GM06990 (cell line): ENCODE data around the gene ADAMTS18.

Experiments used
- DNase-seq: peaks from one replicate; pipeline ENCODE4 v3.0.0-alpha.2; 2011; ENCODE audit not compliant: insufficient read length; ENCODE audit errors: extremely low read depth
- H3K27me3 ChIP-seq: replicated peaks from 2 replicates; pipeline ENCODE4 v1.6.0; 2011; ENCODE audit warnings: low read length; ENCODE audit not compliant: control insufficient read depth, insufficient read depth
- H3K36me3 ChIP-seq: 2 replicates; pipeline ENCODE4 v1.5.1; 2011; ENCODE audit warnings: low read length; ENCODE audit not compliant: control insufficient read depth, insufficient read depth
- H3K4me3 ChIP-seq: replicated peaks from 2 replicates; pipeline ENCODE4 v1.5.1; 2011; ENCODE audit warnings: low read depth, mild to moderate bottlenecking, control low read depth, low read length
- CTCF ChIP-seq: IDR thresholded peaks from 2 replicates; pipeline ENCODE4 v1.5.1; 2011; ENCODE audit warnings: low read length, control low read depth, mild to moderate bottlenecking, inconsistent platforms; ENCODE audit not compliant: insufficient read depth, poor library complexity, severe bottlenecking

The ADAMTS18 gene

GRCh38 chr16:77302249-77302648, 132.6 kb downstream of the ADAMTS18 start:
- Histone ChIP-seq H3K36me3 (no peaks in the 10 kb centered on the region), H3K4me3 (no peak overlapping the region), H3K27me3 (no peaks in the 10 kb centered on the region)
- no peak for TF ChIP-seq CTCF
- no peak for DNase-seq

GRCh38 chr16:77300256-77300655, 134.6 kb downstream of the ADAMTS18 start:
- DNase-seq, result no peak
- Histone ChIP-seq H3K27me3 (no peaks in the 10 kb centered on the region), H3K36me3 (no peaks in the 10 kb centered on the region), H3K4me3 (no peak overlapping the region)
- no peak for TF ChIP-seq CTCF

DNA sequence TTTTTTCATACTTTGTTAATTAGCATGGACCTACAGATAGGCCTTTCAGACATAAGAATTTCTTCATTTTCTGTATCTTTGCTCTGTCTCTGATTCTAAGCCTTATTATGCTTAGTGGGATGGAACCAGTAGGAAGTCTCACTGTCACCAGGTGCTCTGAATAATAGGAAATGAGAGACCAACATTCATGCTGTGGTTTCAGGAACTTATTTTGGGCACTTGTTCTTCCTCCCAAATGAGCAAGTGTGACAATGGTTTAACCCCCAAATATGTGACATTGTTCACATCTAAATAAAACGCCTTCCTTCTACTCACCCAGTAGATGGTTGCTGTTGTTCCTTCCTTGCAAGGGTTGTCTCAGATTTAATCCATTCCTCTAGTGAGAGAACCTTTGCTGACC, 135.4 kb downstream of the ADAMTS18 start:
- Histone ChIP-seq H3K27me3 (no peaks in the 10 kb centered on the region; the same call in 1 of the 2 replicates), H3K36me3 (no peaks in the 10 kb centered on the region), H3K4me3 (no peak overlapping the region)
- no peak for TF ChIP-seq CTCF
- DNase-seq, result peak; percentile 14

- no peak overlapping the region for H3K4me3 ChIP-seq
- no peak for TF ChIP-seq CTCF
- no peaks in the 10 kb centered on the region; the same call in 1 of the 2 replicates for H3K27me3 ChIP-seq
- DNase-seq, result no peak
- no peaks in the 10 kb centered on the region for H3K36me3 ChIP-seq
Observed at GRCh38 chr16:77298418-77299360, 136.1 kb downstream of the ADAMTS18 start.

GRCh38 chr16:77297996-77298395, 136.8 kb downstream of the ADAMTS18 start:
- H3K27me3 ChIP-seq, result no peaks in the 10 kb centered on the region; the same call in 1 of the 2 replicates
- DNase-seq, result no peak
- H3K4me3 ChIP-seq, result no peak overlapping the region
- no peaks in the 10 kb centered on the region for H3K36me3 ChIP-seq
- no peak for TF ChIP-seq CTCF
